DOHH2 (cell line): ENCODE measurements around the gene USP6NL.

ENCODE experiments used
- H3F3A ChIP-seq: fragments of 200-600 bp; sonication (generic), shearing (Covaris generic); 2 replicates; pipeline ENCODE4 v1.6.0; 2016; ENCODE audit warnings: antibody characterized with exemption, mild to moderate bottlenecking; ENCODE audit not compliant: control insufficient read depth, insufficient read depth
- H3K27ac ChIP-seq: fragments of 200-600 bp; sonication (generic); 2 replicates; pipeline ENCODE4 v1.5.1; 2014; ENCODE audit warnings: low read depth, mild to moderate bottlenecking, low read length, moderate library complexity
- H3K27me3 ChIP-seq: fragments of 200-600 bp; sonication (generic); 2 replicates; pipeline ENCODE4 v1.6.1; 2014; ENCODE audit warnings: mild to moderate bottlenecking, low read length, mixed read lengths; ENCODE audit not compliant: control insufficient read depth
- H3K36me3 ChIP-seq: fragments of 200-600 bp; sonication (generic); 2 replicates; pipeline ENCODE4 v1.6.1; 2014; ENCODE audit warnings: mild to moderate bottlenecking, low read length, moderate library complexity, mixed read lengths; ENCODE audit not compliant: control insufficient read depth
- H3K4me1 ChIP-seq: fragments of 200-600 bp; sonication (generic); 2 replicates; pipeline ENCODE4 v1.6.1; 2014; ENCODE audit warnings: mild to moderate bottlenecking, low read length, mixed read lengths; ENCODE audit not compliant: control insufficient read depth
- H3K4me2 ChIP-seq: fragments of 200-600 bp; sonication (generic); 2 replicates; pipeline ENCODE4 v1.6.0; 2014; ENCODE audit warnings: mild to moderate bottlenecking, low read length, moderate library complexity
- H3K4me3 ChIP-seq: fragments of 200-600 bp; sonication (generic); 2 replicates; pipeline ENCODE4 v1.5.1; 2014; ENCODE audit warnings: mild to moderate bottlenecking, low read length, mixed read lengths
- H3K79me2 ChIP-seq: fragments of 200-600 bp; sonication (generic); 2 replicates; pipeline ENCODE4 v1.6.1; 2014; ENCODE audit warnings: mild to moderate bottlenecking, low read length, mixed read lengths; ENCODE audit not compliant: control insufficient read depth
- H3K9me2 ChIP-seq: fragments of 200-600 bp; sonication (generic); replicated peaks from 2 replicates; pipeline ENCODE4 v1.6.1; 2014; ENCODE audit warnings: mild to moderate bottlenecking, low read length, mixed read lengths; ENCODE audit not compliant: control insufficient read depth
- H3K9me3 ChIP-seq: fragments of 200-600 bp; sonication (generic); 2 replicates; pipeline ENCODE4 v1.6.1; 2014; ENCODE audit warnings: antibody characterized with exemption, low read length, mixed read lengths; ENCODE audit not compliant: control insufficient read depth, insufficient read depth
- H4K20me1 ChIP-seq: fragments of 200-600 bp; sonication (generic); 2 replicates; pipeline ENCODE4 v1.6.0; 2014; ENCODE audit warnings: low read depth, mild to moderate bottlenecking, antibody characterized with exemption, low read length, moderate library complexity; ENCODE audit not compliant: control insufficient read depth, insufficient read depth
- CTCF ChIP-seq: fragments of 200-600 bp; sonication (generic); IDR thresholded peaks from one replicate; pipeline ENCODE4 v1.5.1; 2014; ENCODE audit warnings: antibody characterized with exemption, mild to moderate bottlenecking, low read depth, low read length; ENCODE audit not compliant: poor library complexity, severe bottlenecking
- EZH2phosphoT487 ChIP-seq: fragments of 200-600 bp; sonication (generic); IDR thresholded peaks from 2 replicates; pipeline ENCODE4 v1.6.1; 2017; ENCODE audit warnings: borderline replicate concordance, mild to moderate bottlenecking, antibody characterized with exemption, low read length, moderate library complexity, mixed read lengths

Gene USP6NL

GRCh38 chr10:11546581-11546980 lies 64.9 kb downstream of the USP6NL start:
- Histone ChIP-seq H3K4me2 (no peak overlapping the region), H4K20me1 (peaks cover 33% of the 10 kb centered on the region), H3K4me3 (no peak overlapping the region), H3K36me3 (peaks cover 5% of the 10 kb centered on the region), H3K4me1 (peaks cover 61% of the 10 kb centered on the region), H3K9me2 (no peaks in the 10 kb centered on the region), H3K79me2 (peaks cover 93% of the 10 kb centered on the region), H3K9me3 (no peaks in the 10 kb centered on the region), H3K27me3 (no peaks in the 10 kb centered on the region), H3K27ac (no peak overlapping the region), H3F3A (peaks cover 19% of the 10 kb centered on the region)
- TF ChIP-seq CTCF (no peak), EZH2phosphoT487 (no peak)

- no peak for TF ChIP-seq CTCF
- no peak for TF ChIP-seq EZH2phosphoT487
- Histone ChIP-seq H3K36me3 (peaks cover 6% of the 10 kb centered on the region), H3K27ac (no peak overlapping the region), H3K4me1 (peaks cover 65% of the 10 kb centered on the region), H4K20me1 (peaks cover 41% of the 10 kb centered on the region), H3K9me2 (no peaks in the 10 kb centered on the region), H3K9me3 (no peaks in the 10 kb centered on the region), H3K4me2 (no peak overlapping the region), H3K4me3 (no peak overlapping the region), H3K79me2 (peaks cover 94% of the 10 kb centered on the region), H3K27me3 (no peaks in the 10 kb centered on the region), H3F3A (peaks cover 29% of the 10 kb centered on the region)
Observed at GRCh38 chr10:11541296-11541695, 70.2 kb downstream of the USP6NL start.

- TF ChIP-seq EZH2phosphoT487 (no peak), CTCF (no peak)
- Histone ChIP-seq H3K9me2 (no peaks in the 10 kb centered on the region), H4K20me1 (peaks cover 34% of the 10 kb centered on the region), H3K27me3 (no peaks in the 10 kb centered on the region), H3K36me3 (peaks cover 6% of the 10 kb centered on the region), H3K79me2 (peaks cover 94% of the 10 kb centered on the region), H3K4me1 (peaks cover 78% of the 10 kb centered on the region), H3F3A (peaks cover 38% of the 10 kb centered on the region), H3K4me3 (peak overlapping the region; percentile 20; the same call in 1 of the 2 replicates), H3K4me2 (peak overlapping the region; percentile 32), H3K27ac (no peak overlapping the region), H3K9me3 (no peaks in the 10 kb centered on the region)
Observed at GRCh38 chr10:11539191-11539868, 72.1 kb downstream of the USP6NL start.
